Endodermal cell (in vitro differentiated cells): ENCODE results near the gene TST. TPM values are rescaled to one million over a fixed set of nuclear protein-coding genes. Genes with fewer than 3 reads are reported as not detected.

Source experiments
- DNase-seq: peaks from one replicate; pipeline ENCODE4 v3.0.0-alpha.2; 2017
- H3K27ac ChIP-seq: 2 replicates; pipeline ENCODE4 v1.5.1; 2013; ENCODE audit warnings: mild to moderate bottlenecking, low read depth, low read length, moderate library complexity
- H3K27me3 ChIP-seq: 2 replicates; pipeline ENCODE4 v1.6.1; 2013; ENCODE audit warnings: mild to moderate bottlenecking, low read length, moderate library complexity; ENCODE audit not compliant: insufficient read depth, control insufficient read depth, poor library complexity, severe bottlenecking
- H3K36me3 ChIP-seq: 2 replicates; pipeline ENCODE4 v1.7.0; 2013; ENCODE audit warnings: mild to moderate bottlenecking, low read length, moderate library complexity; ENCODE audit not compliant: control insufficient read depth, insufficient read depth
- H3K4me1 ChIP-seq: one replicate; pipeline ENCODE4 v1.7.0; 2013; ENCODE audit warnings: low read length; ENCODE audit not compliant: control insufficient read depth, insufficient read depth
- H3K4me3 ChIP-seq: 2 replicates; pipeline ENCODE4 v1.5.1; 2013; ENCODE audit warnings: mild to moderate bottlenecking, low read length, moderate library complexity
- H3K9ac ChIP-seq: 2 replicates; pipeline ENCODE4 v1.6.1; 2013; ENCODE audit warnings: mild to moderate bottlenecking, low read length, moderate library complexity; ENCODE audit not compliant: poor library complexity, severe bottlenecking; ENCODE audit errors: extremely low read depth
- H3K9me3 ChIP-seq: 2 replicates; pipeline ENCODE4 v1.6.1; 2013; ENCODE audit warnings: mild to moderate bottlenecking, low read length, moderate library complexity; ENCODE audit not compliant: control insufficient read depth
- H3K27ac Mint-ChIP-seq: 2 replicates; pipeline ENCODE4 v1.8.0; 2020; ENCODE audit warnings: mixed read lengths
- H3K27me3 Mint-ChIP-seq: 2 replicates; pipeline ENCODE4 v1.8.0; 2021; ENCODE audit warnings: mild to moderate bottlenecking, mixed read lengths; ENCODE audit not compliant: insufficient read depth
- H3K36me3 Mint-ChIP-seq: 2 replicates; pipeline ENCODE4 v1.8.0; 2020; ENCODE audit warnings: low read depth, mixed read lengths
- H3K4me1 Mint-ChIP-seq: 2 replicates; pipeline ENCODE4 v1.8.0; 2020; ENCODE audit warnings: mixed read lengths
- H3K4me3 Mint-ChIP-seq: 2 replicates; pipeline ENCODE4 v1.8.0; 2020; ENCODE audit warnings: mild to moderate bottlenecking, moderate library complexity, mixed read lengths
- H3K9me3 Mint-ChIP-seq: 2 replicates; pipeline ENCODE4 v1.8.0; 2020; ENCODE audit warnings: mild to moderate bottlenecking, mixed read lengths
- WGBS, 2 experiments: methylation state at CpG; one replicate each; pipeline versions ENCODE4 v1.1.5 to v1.1.7; 2013; ENCODE audit warnings: missing lambda C conversion rate in 2 of 2, mixed read lengths in 1 of 2; ENCODE audit not compliant: insufficient coverage in 1 of 2, insufficient read length in 1 of 2; 5-methylcytosine and 5-hydroxymethylcytosine counted together
- total RNA-seq, 2 donors: library from RNA; stranded (reverse); fragmentation: NEBNext Ultra II Directional in 1 of 2; extraction: Animal tissue kit (Norgen Biotek cat#: 25700) in 1 of 2; gene quantifications; 2 replicates in 1 of 2; 3 replicates in 1 of 2; pipeline ENCODE4 v1.2.1, GENCODE V29; 2021
- TF ChIP-seq, protein P1 (sequence below): fragments of 200-600 bp; sonication (generic); conservative IDR thresholded peaks from 2 replicates; pipeline ENCODE4 v1.5.0; 2021; ENCODE audit warnings: antibody characterized with exemption, mild to moderate bottlenecking

The TST gene
- total RNA-seq, 2 donors from 2014 or later, result 38.2 to 48.3 TPM

DNA sequence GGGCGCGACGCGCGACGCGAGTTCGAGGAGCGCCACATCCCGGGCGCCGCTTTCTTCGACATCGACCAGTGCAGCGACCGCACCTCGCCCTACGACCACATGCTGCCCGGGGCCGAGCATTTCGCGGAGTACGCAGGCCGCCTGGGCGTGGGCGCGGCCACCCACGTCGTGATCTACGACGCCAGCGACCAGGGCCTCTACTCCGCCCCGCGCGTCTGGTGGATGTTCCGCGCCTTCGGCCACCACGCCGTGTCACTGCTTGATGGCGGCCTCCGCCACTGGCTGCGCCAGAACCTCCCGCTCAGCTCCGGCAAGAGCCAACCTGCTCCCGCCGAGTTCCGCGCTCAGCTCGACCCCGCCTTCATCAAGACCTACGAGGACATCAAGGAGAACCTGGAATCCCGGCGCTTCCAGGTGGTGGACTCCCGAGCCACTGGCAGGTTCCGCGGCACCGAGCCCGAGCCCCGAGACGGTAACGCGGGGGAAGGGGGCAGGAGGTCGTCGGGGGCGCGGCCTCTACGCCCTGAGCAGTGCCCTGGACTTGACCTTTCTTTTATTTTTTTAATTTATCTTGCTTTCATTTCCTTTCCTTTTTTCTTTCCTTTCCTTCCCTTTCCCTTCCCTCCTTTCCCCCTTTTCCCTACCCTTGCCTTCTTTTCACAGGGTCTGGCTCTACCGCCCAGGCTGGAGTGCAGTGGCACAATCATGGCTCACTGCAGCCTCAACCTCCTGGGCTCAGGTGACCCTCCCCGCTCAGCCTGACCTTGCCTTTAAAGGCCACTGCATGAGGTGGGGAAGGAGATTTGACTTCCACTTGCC, 5.3 kb upstream of the TST start:
- no peak for DNase-seq
- Mint-ChIP-seq H3K9me3 (no peaks in the 10 kb centered on the region), H3K27ac (no peak overlapping the region), H3K27me3 (no peaks in the 10 kb centered on the region), H3K4me1 (no peaks in the 10 kb centered on the region), H3K36me3 (peaks cover 37% of the 10 kb centered on the region), H3K4me3 (no peak overlapping the region)
- no peaks in the 10 kb centered on the region for H3K4me1 ChIP-seq
- H3K9ac ChIP-seq, result no peak overlapping the region
- 95 to 96% methylated on average over 57 to 71 of the region's 71 CpGs for WGBS, 2 experiments
- no peaks in the 10 kb centered on the region for H3K9me3 ChIP-seq
- H3K27me3 ChIP-seq, result no peaks in the 10 kb centered on the region
- H3K4me3 ChIP-seq, result no peak overlapping the region
- TF ChIP-seq, protein P1, sequence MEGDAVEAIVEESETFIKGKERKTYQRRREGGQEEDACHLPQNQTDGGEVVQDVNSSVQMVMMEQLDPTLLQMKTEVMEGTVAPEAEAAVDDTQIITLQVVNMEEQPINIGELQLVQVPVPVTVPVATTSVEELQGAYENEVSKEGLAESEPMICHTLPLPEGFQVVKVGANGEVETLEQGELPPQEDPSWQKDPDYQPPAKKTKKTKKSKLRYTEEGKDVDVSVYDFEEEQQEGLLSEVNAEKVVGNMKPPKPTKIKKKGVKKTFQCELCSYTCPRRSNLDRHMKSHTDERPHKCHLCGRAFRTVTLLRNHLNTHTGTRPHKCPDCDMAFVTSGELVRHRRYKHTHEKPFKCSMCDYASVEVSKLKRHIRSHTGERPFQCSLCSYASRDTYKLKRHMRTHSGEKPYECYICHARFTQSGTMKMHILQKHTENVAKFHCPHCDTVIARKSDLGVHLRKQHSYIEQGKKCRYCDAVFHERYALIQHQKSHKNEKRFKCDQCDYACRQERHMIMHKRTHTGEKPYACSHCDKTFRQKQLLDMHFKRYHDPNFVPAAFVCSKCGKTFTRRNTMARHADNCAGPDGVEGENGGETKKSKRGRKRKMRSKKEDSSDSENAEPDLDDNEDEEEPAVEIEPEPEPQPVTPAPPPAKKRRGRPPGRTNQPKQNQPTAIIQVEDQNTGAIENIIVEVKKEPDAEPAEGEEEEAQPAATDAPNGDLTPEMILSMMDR, result no peak
- peaks cover 24% of the 10 kb centered on the region for H3K36me3 ChIP-seq
- H3K27ac ChIP-seq, result no peak overlapping the region

DNA sequence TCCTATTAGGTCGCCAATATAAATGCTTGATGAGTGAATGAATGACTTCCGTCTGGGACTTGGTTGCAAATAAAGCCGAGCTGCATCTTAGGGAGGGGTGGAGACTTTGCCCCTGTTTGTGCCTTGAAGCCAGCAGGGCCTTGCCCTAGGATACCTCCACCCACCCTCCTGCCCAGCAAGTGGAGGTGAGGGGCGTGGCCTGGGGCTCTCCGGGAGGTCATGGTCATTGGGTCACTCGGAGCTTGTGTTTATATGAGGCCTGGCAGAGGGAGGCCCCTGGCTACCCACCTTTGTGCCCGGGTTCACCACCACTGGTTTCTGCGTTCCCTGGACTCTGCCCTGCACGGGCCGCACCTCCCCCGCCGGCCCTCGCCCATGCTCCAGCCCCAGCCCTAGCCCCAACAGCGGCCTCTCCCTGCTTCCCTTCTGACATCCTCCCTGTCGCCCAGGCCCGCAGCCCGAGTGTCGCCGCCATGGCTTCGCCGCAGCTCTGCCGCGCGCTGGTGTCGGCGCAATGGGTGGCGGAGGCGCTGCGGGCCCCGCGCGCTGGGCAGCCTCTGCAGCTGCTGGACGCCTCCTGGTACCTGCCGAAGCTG, 4.6 kb upstream of the TST start:
- H3K9me3 ChIP-seq, result no peaks in the 10 kb centered on the region
- no peak for DNase-seq
- Mint-ChIP-seq H3K9me3 (no peaks in the 10 kb centered on the region), H3K36me3 (peaks cover 33% of the 10 kb centered on the region), H3K27ac (no peak overlapping the region), H3K27me3 (no peaks in the 10 kb centered on the region), H3K4me3 (no peak overlapping the region), H3K4me1 (no peaks in the 10 kb centered on the region)
- TF ChIP-seq, protein P1, result no peak
- peaks cover 18% of the 10 kb centered on the region for H3K36me3 ChIP-seq
- no peak overlapping the region for H3K9ac ChIP-seq
- 97% methylated on average over 14 to 34 of the region's 34 CpGs for WGBS, 2 experiments
- no peak overlapping the region for H3K4me3 ChIP-seq
- no peaks in the 10 kb centered on the region for H3K4me1 ChIP-seq
- no peaks in the 10 kb centered on the region for H3K27me3 ChIP-seq
- no peak overlapping the region for H3K27ac ChIP-seq

DNA sequence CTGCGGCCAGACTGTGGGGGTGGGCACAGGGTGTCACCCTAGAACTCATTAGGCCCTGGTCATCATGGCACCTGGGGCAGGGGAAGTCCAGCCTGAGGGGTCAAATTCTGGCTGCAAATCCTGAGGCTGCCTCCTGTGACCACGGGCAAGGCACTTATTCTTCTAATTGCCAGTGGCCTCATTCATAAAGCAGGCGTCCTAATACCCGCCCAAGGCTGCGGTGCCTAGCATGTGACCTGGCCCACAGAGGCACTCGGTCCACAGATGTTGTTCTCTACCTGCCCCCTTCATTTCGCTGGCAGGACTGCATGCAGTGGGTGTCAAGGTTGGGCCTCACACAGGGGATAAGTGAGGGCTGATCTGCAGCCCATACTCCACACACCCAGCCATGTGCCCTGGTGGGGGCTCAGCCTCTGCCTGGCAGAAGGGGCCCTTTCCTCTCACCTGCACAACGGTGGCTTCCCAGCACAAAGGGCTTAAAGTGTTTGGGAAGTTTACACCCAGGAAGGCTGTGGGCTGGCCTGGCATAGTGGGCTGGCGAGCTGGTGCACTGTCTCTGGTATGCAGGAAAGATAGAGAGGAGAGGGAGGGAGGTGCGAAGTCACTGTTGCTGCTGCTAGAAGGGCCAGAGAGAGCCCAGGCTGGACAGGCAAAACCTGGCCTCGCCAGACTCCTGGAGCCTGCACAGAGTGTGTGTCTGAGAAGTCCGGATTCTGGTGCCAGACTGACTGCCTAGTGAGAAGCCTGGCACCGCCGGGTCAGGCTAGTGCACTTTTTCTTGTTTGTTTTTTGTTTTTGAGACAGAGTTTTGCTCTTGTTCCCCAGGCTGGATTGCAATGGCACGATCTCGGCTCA, 3.5 kb upstream of the TST start:
- no peak overlapping the region for H3K27ac Mint-ChIP-seq

More for the DNA sequence above, 3.5 kb upstream of the TST start:
- Histone ChIP-seq H3K36me3 (peaks cover 17% of the 10 kb centered on the region), H3K27ac (no peak overlapping the region), H3K9me3 (no peaks in the 10 kb centered on the region), H3K4me3 (no peak overlapping the region), H3K4me1 (peaks cover 8% of the 10 kb centered on the region), H3K9ac (no peak overlapping the region), H3K27me3 (no peaks in the 10 kb centered on the region)
- H3K36me3 Mint-ChIP-seq, result peaks cover 29% of the 10 kb centered on the region
- TF ChIP-seq, protein P1, result no peak
- H3K27me3 Mint-ChIP-seq, result no peaks in the 10 kb centered on the region
- WGBS, 2 experiments, result 90 to 92% methylated on average over 15 to 16 of the region's 16 CpGs
- H3K4me1 Mint-ChIP-seq, result peaks cover 3% of the 10 kb centered on the region
- DNase-seq, result no peak
- H3K4me3 Mint-ChIP-seq, result no peak overlapping the region
- no peaks in the 10 kb centered on the region for H3K9me3 Mint-ChIP-seq
